Measurements from ENCODE around the gene CORO1C.
"Not testable (repeated sequence)": the region's sequence is repeated elsewhere in the genome, so short reads cannot be mapped to it uniquely, and the experiment has no call there.

The CORO1C gene

GRCh38 chr12:108765289-108765764 is 34.0 kb upstream of the CORO1C start:
- ATAC-seq (no peak), DNase-seq (no peak)
- H3K9me3 Mint-ChIP-seq = no peaks in the 10 kb centered on the region
- H3K4me3 Mint-ChIP-seq = no peak overlapping the region
- no peaks in the 10 kb centered on the region for H3K36me3 Mint-ChIP-seq (ENCODE audit: low read depth)
- H3K4me1 Mint-ChIP-seq = peaks cover 5% of the 10 kb centered on the region
- peaks cover 4% of the 10 kb centered on the region for H3K27me3 Mint-ChIP-seq
- no peak overlapping the region for H3K27ac Mint-ChIP-seq

- Mint-ChIP-seq H3K4me1 (peaks cover 5% of the 10 kb centered on the region), H3K27ac (no peak overlapping the region), H3K9me3 (no peaks in the 10 kb centered on the region), H3K4me3 (no peak overlapping the region), H3K27me3 (peaks cover 4% of the 10 kb centered on the region), H3K36me3 (ENCODE audit: low read depth) (no peaks in the 10 kb centered on the region)
- DNase-seq (no peak), ATAC-seq (no peak)
Measured at GRCh38 chr12:108764540-108765288, 33.4 kb upstream of the CORO1C start.

DNA sequence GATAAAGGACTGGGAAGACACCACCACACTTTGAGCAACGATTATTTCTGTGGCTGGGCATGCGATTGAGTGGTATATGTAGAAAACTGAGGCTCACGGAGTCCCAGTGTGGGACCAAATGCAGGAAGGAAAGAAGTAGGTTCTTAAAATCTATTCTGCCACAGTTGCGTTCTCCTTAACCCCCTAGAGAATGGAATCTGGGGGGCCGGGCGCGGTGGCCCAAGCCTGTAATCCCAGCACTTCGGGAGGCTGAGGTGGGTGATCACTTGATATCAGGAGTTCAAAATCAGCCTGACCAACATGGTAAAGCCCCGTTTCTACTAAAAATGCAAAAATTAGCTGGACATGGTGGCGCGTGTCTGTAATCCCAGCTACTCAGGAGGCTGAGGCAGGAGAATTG is 29.9 kb upstream of the CORO1C start:
- no peak for DNase-seq
- Mint-ChIP-seq H3K4me1 (no peaks in the 10 kb centered on the region), H3K9me3 (no peaks in the 10 kb centered on the region), H3K27me3 (no peaks in the 10 kb centered on the region), H3K27ac (no peak overlapping the region), H3K4me3 (no peak overlapping the region), H3K36me3 (ENCODE audit: low read depth) (no peaks in the 10 kb centered on the region)
- no peak for ATAC-seq

DNA sequence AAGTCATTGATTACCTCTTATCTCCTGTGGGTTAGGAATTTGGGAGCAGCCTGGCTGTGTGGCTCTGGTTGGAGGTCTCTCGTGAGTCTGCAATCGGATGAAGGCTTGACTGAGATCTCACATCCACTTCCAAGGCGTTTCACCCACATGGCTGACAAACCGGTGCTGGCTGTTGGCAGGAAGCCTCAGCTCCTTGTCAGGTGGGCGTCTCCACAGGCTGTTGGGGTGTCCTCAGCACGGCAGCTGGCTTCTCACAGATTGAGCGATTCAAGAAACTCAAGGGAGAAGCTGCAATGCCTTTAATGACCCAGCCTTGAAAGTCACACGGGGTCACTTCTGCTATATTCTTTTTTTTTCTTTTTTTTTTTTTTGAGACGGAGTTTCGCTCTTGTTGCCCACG is 28.6 kb upstream of the CORO1C start:
- H3K4me1 Mint-ChIP-seq = no peaks in the 10 kb centered on the region
- H3K9me3 Mint-ChIP-seq = no peaks in the 10 kb centered on the region
- no peaks in the 10 kb centered on the region for H3K27me3 Mint-ChIP-seq
- DNase-seq (no peak), ATAC-seq (no peak)
- H3K4me3 Mint-ChIP-seq = no peak overlapping the region
- H3K36me3 Mint-ChIP-seq (ENCODE audit: low read depth) = no peaks in the 10 kb centered on the region
- H3K27ac Mint-ChIP-seq = no peak overlapping the region

DNA sequence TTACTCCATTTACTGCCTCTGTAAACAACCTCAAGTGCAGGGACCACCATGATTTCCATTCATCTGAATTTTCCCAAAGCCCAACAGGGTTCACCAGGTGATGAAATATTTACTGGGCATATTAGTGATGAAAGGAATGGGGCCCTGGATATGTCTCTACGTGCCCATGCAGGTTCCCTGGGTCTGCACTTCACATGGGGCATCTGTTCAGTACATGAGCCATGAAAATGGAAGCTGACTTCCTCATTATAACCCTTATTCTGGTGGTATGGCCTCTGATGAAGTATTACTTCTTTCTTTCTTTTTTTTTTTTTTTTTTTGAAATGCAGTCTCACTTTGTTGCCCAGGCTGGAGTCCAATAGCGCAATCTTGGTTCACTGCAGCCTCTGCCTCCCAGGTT is 26.5 kb upstream of the CORO1C start:
- no peaks in the 10 kb centered on the region for H3K27me3 Mint-ChIP-seq
- no peak for ATAC-seq
- H3K27ac Mint-ChIP-seq = no peak overlapping the region
- H3K4me3 Mint-ChIP-seq = no peak overlapping the region
- no peak for DNase-seq
- no peaks in the 10 kb centered on the region for H3K4me1 Mint-ChIP-seq
- H3K36me3 Mint-ChIP-seq (ENCODE audit: low read depth) = no peaks in the 10 kb centered on the region
- no peaks in the 10 kb centered on the region for H3K9me3 Mint-ChIP-seq

GRCh38 chr12:108756421-108756820 is 25.1 kb upstream of the CORO1C start:
- Mint-ChIP-seq H3K27me3 (no peaks in the 10 kb centered on the region), H3K4me3 (no peak overlapping the region), H3K9me3 (no peaks in the 10 kb centered on the region), H3K4me1 (no peaks in the 10 kb centered on the region), H3K27ac (no peak overlapping the region), H3K36me3 (ENCODE audit: low read depth) (no peaks in the 10 kb centered on the region)
- ATAC-seq (no peak), DNase-seq (no peak)

DNA sequence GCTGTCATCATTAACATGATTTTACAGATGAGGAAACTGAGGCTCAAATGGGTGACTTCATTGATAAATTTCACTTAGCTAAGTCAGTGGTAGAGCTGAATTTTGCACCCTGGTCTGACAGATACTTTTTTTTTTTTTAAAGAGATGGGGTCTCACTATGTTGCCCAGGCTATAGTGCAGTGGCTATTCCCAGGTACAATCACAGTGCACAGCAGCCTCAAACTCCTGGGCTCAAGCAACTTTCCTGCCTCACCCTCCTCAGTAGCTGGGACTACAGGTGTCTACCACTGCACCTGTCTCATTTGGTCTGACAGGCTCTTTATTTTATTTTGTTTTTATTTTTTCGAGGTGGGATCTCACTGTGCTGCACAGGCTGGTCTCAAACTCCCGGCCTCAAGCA is 24.2 kb upstream of the CORO1C start:
- no peaks in the 10 kb centered on the region for H3K36me3 Mint-ChIP-seq (ENCODE audit: low read depth)
- H3K4me1 Mint-ChIP-seq = no peaks in the 10 kb centered on the region
- H3K4me3 Mint-ChIP-seq = no peak overlapping the region
- no peaks in the 10 kb centered on the region for H3K9me3 Mint-ChIP-seq
- ATAC-seq (no peak), DNase-seq (no peak)
- H3K27me3 Mint-ChIP-seq = no peaks in the 10 kb centered on the region
- no peak overlapping the region for H3K27ac Mint-ChIP-seq

GRCh38 chr12:108753976-108754375 is 22.7 kb upstream of the CORO1C start:
- Mint-ChIP-seq H3K36me3 (ENCODE audit: low read depth) (no peaks in the 10 kb centered on the region), H3K4me1 (no peaks in the 10 kb centered on the region), H3K27ac (no peak overlapping the region), H3K9me3 (no peaks in the 10 kb centered on the region), H3K27me3 (no peaks in the 10 kb centered on the region), H3K4me3 (no peak overlapping the region)
- ATAC-seq = no peak
- no peak for DNase-seq

DNA sequence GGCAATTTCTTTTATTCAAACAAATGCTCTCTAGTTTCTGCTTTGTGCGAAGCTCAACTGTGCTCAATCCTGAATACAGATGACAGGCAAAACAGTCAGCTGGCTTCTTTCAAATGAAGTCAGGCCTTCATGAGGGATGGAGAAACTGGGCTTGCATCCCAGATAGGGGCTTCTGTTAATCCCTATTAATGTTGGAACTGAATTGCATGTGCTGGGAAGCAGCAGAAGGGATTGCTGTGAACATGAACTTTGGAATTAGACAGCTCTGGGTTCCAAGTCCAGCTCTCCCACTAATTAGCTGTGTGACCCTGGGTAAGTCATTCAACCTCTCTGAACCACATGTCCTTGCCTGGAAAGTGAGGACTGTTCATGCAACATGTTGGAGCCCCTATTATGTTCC is 21.1 kb upstream of the CORO1C start:
- no peaks in the 10 kb centered on the region for H3K36me3 Mint-ChIP-seq (ENCODE audit: low read depth)
- no peak for DNase-seq
- no peaks in the 10 kb centered on the region for H3K4me1 Mint-ChIP-seq
- H3K27ac Mint-ChIP-seq = no peak overlapping the region
- H3K4me3 Mint-ChIP-seq = no peak overlapping the region
- no peak for ATAC-seq
- no peaks in the 10 kb centered on the region for H3K27me3 Mint-ChIP-seq
- no peaks in the 10 kb centered on the region for H3K9me3 Mint-ChIP-seq

GRCh38 chr12:108751821-108752220 is 20.5 kb upstream of the CORO1C start:
- no peak overlapping the region for H3K4me3 Mint-ChIP-seq
- H3K4me1 Mint-ChIP-seq = no peaks in the 10 kb centered on the region
- H3K36me3 Mint-ChIP-seq (ENCODE audit: low read depth) = no peaks in the 10 kb centered on the region
- no peaks in the 10 kb centered on the region for H3K27me3 Mint-ChIP-seq
- no peaks in the 10 kb centered on the region for H3K9me3 Mint-ChIP-seq
- DNase-seq = no peak
- ATAC-seq = no peak
- H3K27ac Mint-ChIP-seq = no peak overlapping the region

DNA sequence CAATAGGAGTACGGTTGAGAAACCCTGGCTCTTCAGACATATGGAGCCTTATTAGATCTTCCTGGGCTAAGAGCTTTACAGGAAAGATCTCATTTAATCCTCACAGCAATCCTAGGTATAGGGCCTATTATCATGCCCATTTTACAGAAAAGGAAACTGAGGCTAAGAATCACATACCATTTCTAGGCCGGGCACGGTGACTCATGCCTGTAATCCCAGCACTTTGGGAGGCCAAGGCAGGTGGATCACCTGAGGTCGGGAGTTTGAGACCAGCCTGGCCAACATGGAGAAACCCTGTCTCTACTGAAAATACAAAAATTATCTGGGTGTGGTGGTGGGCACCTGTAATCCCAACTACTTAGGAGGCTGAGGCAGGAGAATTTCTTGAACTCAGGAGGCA is 19.7 kb upstream of the CORO1C start:
- H3K27me3 Mint-ChIP-seq; ATAC-seq; H3K27ac Mint-ChIP-seq; DNase-seq; H3K9me3 Mint-ChIP-seq; H3K36me3 Mint-ChIP-seq (ENCODE audit: low read depth); H3K4me3 Mint-ChIP-seq; H3K4me1 Mint-ChIP-seq: not testable (repeated sequence)

GRCh38 chr12:108750526-108750925 is 19.2 kb upstream of the CORO1C start:
- H3K27ac Mint-ChIP-seq = no peak overlapping the region
- no peak for ATAC-seq
- H3K9me3 Mint-ChIP-seq = no peaks in the 10 kb centered on the region
- no peaks in the 10 kb centered on the region for H3K27me3 Mint-ChIP-seq
- no peak for DNase-seq
- H3K4me1 Mint-ChIP-seq = no peaks in the 10 kb centered on the region
- H3K4me3 Mint-ChIP-seq = no peak overlapping the region
- H3K36me3 Mint-ChIP-seq (ENCODE audit: low read depth) = no peaks in the 10 kb centered on the region

DNA sequence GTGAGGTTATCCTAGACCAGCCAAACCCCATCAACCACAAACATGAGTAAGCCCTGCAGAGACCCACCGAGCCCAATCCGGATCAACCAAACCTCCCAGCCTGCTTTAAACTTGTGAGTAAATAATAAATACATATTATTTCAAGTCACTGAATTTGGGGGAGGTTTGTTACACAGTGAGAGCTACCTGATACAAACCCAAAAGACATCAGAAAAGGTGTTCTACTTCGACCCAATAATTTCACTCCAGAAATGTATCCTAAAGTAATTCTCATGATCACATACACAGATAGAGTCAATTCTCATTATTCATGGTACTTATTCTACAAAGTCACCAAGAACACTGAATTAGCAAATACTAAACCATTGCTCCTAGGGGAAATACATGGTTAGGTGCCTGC is 16.2 kb upstream of the CORO1C start:
- DNase-seq (no peak), ATAC-seq (no peak)
- Mint-ChIP-seq H3K36me3 (ENCODE audit: low read depth) (no peaks in the 10 kb centered on the region), H3K9me3 (no peaks in the 10 kb centered on the region), H3K27ac (no peak overlapping the region), H3K27me3 (peaks cover 4% of the 10 kb centered on the region), H3K4me3 (no peak overlapping the region), H3K4me1 (peaks cover 1% of the 10 kb centered on the region)

GRCh38 chr12:108745641-108746040 is 14.3 kb upstream of the CORO1C start:
- no peaks in the 10 kb centered on the region for H3K9me3 Mint-ChIP-seq
- ATAC-seq (no peak), DNase-seq (no peak)
- H3K27ac Mint-ChIP-seq = no peak overlapping the region
- no peak overlapping the region for H3K4me3 Mint-ChIP-seq
- peaks cover 1% of the 10 kb centered on the region for H3K4me1 Mint-ChIP-seq
- no peaks in the 10 kb centered on the region for H3K36me3 Mint-ChIP-seq (ENCODE audit: low read depth)
- peaks cover 7% of the 10 kb centered on the region for H3K27me3 Mint-ChIP-seq

DNA sequence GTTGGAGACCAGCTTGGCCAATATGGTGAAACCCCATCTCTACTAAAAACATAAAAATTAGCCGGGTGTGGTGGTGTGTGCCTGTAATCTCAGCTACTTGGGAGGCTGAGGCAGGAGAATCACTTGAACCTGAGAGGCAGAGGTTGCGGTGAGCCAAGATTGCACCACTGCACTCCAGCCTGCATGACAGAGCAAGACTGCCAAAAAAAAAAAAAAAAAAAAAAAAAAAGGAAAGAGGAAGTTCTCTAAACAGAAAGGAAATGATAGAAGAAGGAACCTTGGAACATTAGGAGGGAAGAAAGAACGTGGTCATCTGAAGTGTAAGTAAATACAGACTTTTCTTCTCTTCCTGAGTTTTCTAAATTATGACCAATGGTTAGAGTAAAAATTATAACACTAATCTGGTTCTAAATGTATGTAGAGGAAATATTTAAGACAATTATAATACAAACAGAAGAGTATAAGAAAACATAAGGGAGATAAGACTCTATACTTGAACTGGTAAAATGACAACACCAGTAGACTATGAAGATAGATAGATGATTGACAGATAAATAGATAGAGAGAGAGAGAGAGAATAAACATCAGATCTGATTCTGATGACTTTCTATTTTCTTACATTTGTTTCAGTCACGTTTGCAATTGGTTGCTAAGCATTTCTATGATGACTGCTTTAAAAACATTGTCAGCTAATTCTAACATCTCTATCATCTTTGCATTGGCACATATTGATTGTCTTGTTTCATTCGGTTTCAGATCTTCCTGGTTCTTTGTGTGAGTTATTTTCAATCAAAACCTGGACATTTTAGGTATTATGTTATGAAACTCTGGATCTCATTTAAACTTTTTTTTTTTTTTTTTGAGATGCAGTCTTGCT is 12.9 kb upstream of the CORO1C start:
- ATAC-seq (no peak), DNase-seq (no peak)
- Mint-ChIP-seq H3K27me3 (peaks cover 7% of the 10 kb centered on the region), H3K36me3 (ENCODE audit: low read depth) (no peaks in the 10 kb centered on the region), H3K9me3 (no peaks in the 10 kb centered on the region), H3K4me3 (no peak overlapping the region), H3K4me1 (peaks cover 1% of the 10 kb centered on the region), H3K27ac (no peak overlapping the region)
